A549 (cell line): ENCODE measurements around the gene NOS1AP.

Experiments used
- BHLHE40 ChIP-seq: IDR thresholded peaks from 2 replicates; pipeline ENCODE4 v1.6.1; 2012; ENCODE audit warnings: low read depth, low read length, inconsistent platforms
- CEBPB ChIP-seq, 2 experiments: fragments of >200 bp in 1 of 2; sonication (Bioruptor Twin) in 1 of 2; formaldehyde crosslinking in 1 of 2; IDR thresholded peaks; 2 replicates each; pipeline ENCODE4 v1.6.1; 2012 to 2016
- POLR2A ChIP-seq: IDR thresholded peaks from 2 replicates; pipeline ENCODE4 v1.6.1; 2012; ENCODE audit warnings: mild to moderate bottlenecking, low read length
- RNF2 ChIP-seq: fragments of 200-600 bp; sonication (generic); IDR thresholded peaks from 2 replicates; pipeline ENCODE4 v1.6.1; 2016; ENCODE audit warnings: low read depth, mild to moderate bottlenecking, antibody characterized with exemption, moderate library complexity, borderline replicate concordance
- SREBF2 ChIP-seq: fragments of 450-650 bp; IDR thresholded peaks from 2 replicates; pipeline ENCODE4 v1.6.1; 2014; ENCODE audit warnings: mild to moderate bottlenecking, moderate library complexity
- TP53 ChIP-seq: fragments of 250-450 bp; sonication (Bioruptor Pico); IDR thresholded peaks from 2 replicates; pipeline ENCODE4 v1.5.0; 2021; ENCODE audit warnings: mild to moderate bottlenecking, moderate library complexity
- ZFP36 ChIP-seq: fragments of 450-650 bp; IDR thresholded peaks from 2 replicates; pipeline ENCODE4 v1.6.1; 2014; ENCODE audit warnings: borderline replicate concordance; ENCODE audit not compliant: partially characterized antibody
- TF ChIP-seq, protein P1 (sequence below): fragments of >200 bp; sonication (Bioruptor Twin); formaldehyde crosslinking; IDR thresholded peaks from 3 replicates; pipeline ENCODE4 v1.5.1; 2016
- TF ChIP-seq, protein P2 (sequence below): fragments of 200-600 bp; sonication (generic); IDR thresholded peaks from 2 replicates; pipeline ENCODE4 v1.6.1; 2016; ENCODE audit warnings: antibody characterized with exemption, mild to moderate bottlenecking, moderate library complexity

- TF ChIP-seq CEBPB (IDR thresholded peaks at IDR 0.05) (no peak), BHLHE40 (no peak), RNF2 (no peak), ZFP36 (no peak), SREBF2 (no peak), TP53 (CRISPR knock-in tag) (no peak), POLR2A (no peak)
- TF ChIP-seq, protein P1, sequence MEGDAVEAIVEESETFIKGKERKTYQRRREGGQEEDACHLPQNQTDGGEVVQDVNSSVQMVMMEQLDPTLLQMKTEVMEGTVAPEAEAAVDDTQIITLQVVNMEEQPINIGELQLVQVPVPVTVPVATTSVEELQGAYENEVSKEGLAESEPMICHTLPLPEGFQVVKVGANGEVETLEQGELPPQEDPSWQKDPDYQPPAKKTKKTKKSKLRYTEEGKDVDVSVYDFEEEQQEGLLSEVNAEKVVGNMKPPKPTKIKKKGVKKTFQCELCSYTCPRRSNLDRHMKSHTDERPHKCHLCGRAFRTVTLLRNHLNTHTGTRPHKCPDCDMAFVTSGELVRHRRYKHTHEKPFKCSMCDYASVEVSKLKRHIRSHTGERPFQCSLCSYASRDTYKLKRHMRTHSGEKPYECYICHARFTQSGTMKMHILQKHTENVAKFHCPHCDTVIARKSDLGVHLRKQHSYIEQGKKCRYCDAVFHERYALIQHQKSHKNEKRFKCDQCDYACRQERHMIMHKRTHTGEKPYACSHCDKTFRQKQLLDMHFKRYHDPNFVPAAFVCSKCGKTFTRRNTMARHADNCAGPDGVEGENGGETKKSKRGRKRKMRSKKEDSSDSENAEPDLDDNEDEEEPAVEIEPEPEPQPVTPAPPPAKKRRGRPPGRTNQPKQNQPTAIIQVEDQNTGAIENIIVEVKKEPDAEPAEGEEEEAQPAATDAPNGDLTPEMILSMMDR = no peak
- TF ChIP-seq, protein P2, sequence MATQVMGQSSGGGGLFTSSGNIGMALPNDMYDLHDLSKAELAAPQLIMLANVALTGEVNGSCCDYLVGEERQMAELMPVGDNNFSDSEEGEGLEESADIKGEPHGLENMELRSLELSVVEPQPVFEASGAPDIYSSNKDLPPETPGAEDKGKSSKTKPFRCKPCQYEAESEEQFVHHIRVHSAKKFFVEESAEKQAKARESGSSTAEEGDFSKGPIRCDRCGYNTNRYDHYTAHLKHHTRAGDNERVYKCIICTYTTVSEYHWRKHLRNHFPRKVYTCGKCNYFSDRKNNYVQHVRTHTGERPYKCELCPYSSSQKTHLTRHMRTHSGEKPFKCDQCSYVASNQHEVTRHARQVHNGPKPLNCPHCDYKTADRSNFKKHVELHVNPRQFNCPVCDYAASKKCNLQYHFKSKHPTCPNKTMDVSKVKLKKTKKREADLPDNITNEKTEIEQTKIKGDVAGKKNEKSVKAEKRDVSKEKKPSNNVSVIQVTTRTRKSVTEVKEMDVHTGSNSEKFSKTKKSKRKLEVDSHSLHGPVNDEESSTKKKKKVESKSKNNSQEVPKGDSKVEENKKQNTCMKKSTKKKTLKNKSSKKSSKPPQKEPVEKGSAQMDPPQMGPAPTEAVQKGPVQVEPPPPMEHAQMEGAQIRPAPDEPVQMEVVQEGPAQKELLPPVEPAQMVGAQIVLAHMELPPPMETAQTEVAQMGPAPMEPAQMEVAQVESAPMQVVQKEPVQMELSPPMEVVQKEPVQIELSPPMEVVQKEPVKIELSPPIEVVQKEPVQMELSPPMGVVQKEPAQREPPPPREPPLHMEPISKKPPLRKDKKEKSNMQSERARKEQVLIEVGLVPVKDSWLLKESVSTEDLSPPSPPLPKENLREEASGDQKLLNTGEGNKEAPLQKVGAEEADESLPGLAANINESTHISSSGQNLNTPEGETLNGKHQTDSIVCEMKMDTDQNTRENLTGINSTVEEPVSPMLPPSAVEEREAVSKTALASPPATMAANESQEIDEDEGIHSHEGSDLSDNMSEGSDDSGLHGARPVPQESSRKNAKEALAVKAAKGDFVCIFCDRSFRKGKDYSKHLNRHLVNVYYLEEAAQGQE = no peak
Measured at GRCh38 chr1:162396201-162396906, 326.9 kb downstream of the NOS1AP start.
